HepG2 (cell line): ENCODE results near the gene DPP7. TPM values are rescaled to one million over a fixed set of nuclear protein-coding genes. Genes with fewer than 3 reads are reported as not detected.

Source experiments
- CBX1 ChIP-seq: IDR thresholded peaks from one replicate; pipeline ENCODE4 v1.6.1; 2016; ENCODE audit warnings: antibody characterized with exemption, low read depth
- ESRRA ChIP-seq: sonication (generic); formaldehyde crosslinking; IDR thresholded peaks from 2 replicates; pipeline ENCODE4 v1.5.1; 2020; ENCODE audit warnings: mild to moderate bottlenecking, low read depth, missing genetic modification reagents
- HHEX ChIP-seq: IDR thresholded peaks from 2 replicates; pipeline ENCODE4 v1.6.1; 2016; ENCODE audit warnings: control low read depth
- IRX3 ChIP-seq: sonication (generic); formaldehyde crosslinking; IDR thresholded peaks from 2 replicates; pipeline ENCODE4 v1.8.1; 2023; ENCODE audit warnings: mild to moderate bottlenecking, low read depth, missing genetic modification reagents, borderline replicate concordance
- KDM3A ChIP-seq: IDR thresholded peaks from 2 replicates; pipeline ENCODE4 v1.6.1; 2018; ENCODE audit warnings: low read depth, missing compliant biosample characterization
- MZF1 ChIP-seq: sonication (generic); formaldehyde crosslinking; IDR thresholded peaks from 2 replicates; pipeline ENCODE4 v1.8.1; 2023; ENCODE audit warnings: mild to moderate bottlenecking, missing genetic modification reagents, borderline replicate concordance
- NFKBIZ ChIP-seq: IDR thresholded peaks from 2 replicates; pipeline ENCODE4 v1.6.1; 2018; ENCODE audit warnings: missing genetic modification reagents, missing compliant biosample characterization
- RAD51 ChIP-seq: fragments of 450-650 bp; IDR thresholded peaks from 2 replicates; pipeline ENCODE4 v1.6.1; 2016; ENCODE audit warnings: borderline replicate concordance
- SNAI1 ChIP-seq: sonication (generic); formaldehyde crosslinking; IDR thresholded peaks from 2 replicates; pipeline ENCODE4 v1.5.0; 2020; ENCODE audit warnings: mild to moderate bottlenecking, missing genetic modification reagents, borderline replicate concordance
- SNRNP70 ChIP-seq: fragments of 200-400 bp; formaldehyde crosslinking; IDR thresholded peaks from 2 replicates; pipeline ENCODE4 v1.6.1; 2017; ENCODE audit warnings: mild to moderate bottlenecking, low read depth, low read length, moderate library complexity
- STAG1 ChIP-seq: sonication (generic); formaldehyde crosslinking; IDR thresholded peaks from 2 replicates; pipeline ENCODE4 v1.4.0; 2020; ENCODE audit warnings: missing genetic modification reagents
- ZBTB20 ChIP-seq: sonication (generic); formaldehyde crosslinking; IDR thresholded peaks from 2 replicates; pipeline ENCODE4 v1.8.1; 2023; ENCODE audit warnings: missing genetic modification reagents, low read depth, mild to moderate bottlenecking, borderline replicate concordance
- ZBTB40 ChIP-seq, 2 experiments: fragments of 450-650 bp in 1 of 2; sonication (generic) in 1 of 2; formaldehyde crosslinking in 1 of 2; IDR thresholded peaks; 2 replicates each; pipeline versions ENCODE4 v1.6.1 to v1.8.0; 2016 to 2022; ENCODE audit warnings: antibody characterized with exemption in 1 of 2, mild to moderate bottlenecking in 1 of 2, missing genetic modification reagents in 1 of 2
- ZFP1 ChIP-seq: IDR thresholded peaks from 2 replicates; pipeline ENCODE4 v1.6.1; 2016
- ZFP36L2 ChIP-seq: sonication (generic); formaldehyde crosslinking; IDR thresholded peaks from 2 replicates; pipeline ENCODE4 v1.4.0; 2020; ENCODE audit warnings: missing genetic modification reagents
- ZNF510 ChIP-seq: sonication (generic); formaldehyde crosslinking; IDR thresholded peaks from 2 replicates; pipeline ENCODE4 v1.4.0; 2020; ENCODE audit warnings: low read depth, mild to moderate bottlenecking, missing genetic modification reagents
- ZNF670 ChIP-seq: sonication (generic); formaldehyde crosslinking; IDR thresholded peaks from 2 replicates; pipeline ENCODE4 v1.8.0; 2022; ENCODE audit warnings: mild to moderate bottlenecking, missing genetic modification reagents, borderline replicate concordance
- polyA plus RNA-seq, 8 experiments: library from polyadenylated mRNA; depleted of rRNA in 3 of 8; stranded (reverse) in 7 of 8; unstranded in 1 of 8; fragments of >200 nt; fragmentation: Illumina TruSeq in 4 of 8; extraction: Trizol in 4 of 8; gene quantifications; 2 replicates each; pipeline versions ENCODE4 v1.2.1 to v1.2.3, GENCODE V29; 2011 to 2016; ENCODE audit warnings: low read depth in 4 of 8, missing spikeins in 1 of 8, mixed read lengths in 1 of 8; ENCODE audit not compliant: insufficient read depth in 1 of 8
- total RNA-seq, 5 experiments: library from RNA; depleted of rRNA; stranded (reverse); fragments of >200 nt; fragmentation: Illumina TruSeq; extraction: Trizol; gene quantifications; 2 replicates each; pipeline ENCODE4 v1.2.3, GENCODE V29; 2016; ENCODE audit warnings: low read depth in 1 of 5
- TF ChIP-seq, protein P1 (sequence below): sonication (generic); formaldehyde crosslinking; conservative IDR thresholded peaks from 2 replicates; pipeline ENCODE4 v1.8.0; 2022; ENCODE audit warnings: missing genetic modification reagents

DPP7 gene
- total and polyA plus RNA-seq, 2 of the 13 experiments (the other 11 are each of a cell fraction or from before 2014, with no cell fraction given) = 1.2 to 4.5 TPM

- TF ChIP-seq, protein P1, sequence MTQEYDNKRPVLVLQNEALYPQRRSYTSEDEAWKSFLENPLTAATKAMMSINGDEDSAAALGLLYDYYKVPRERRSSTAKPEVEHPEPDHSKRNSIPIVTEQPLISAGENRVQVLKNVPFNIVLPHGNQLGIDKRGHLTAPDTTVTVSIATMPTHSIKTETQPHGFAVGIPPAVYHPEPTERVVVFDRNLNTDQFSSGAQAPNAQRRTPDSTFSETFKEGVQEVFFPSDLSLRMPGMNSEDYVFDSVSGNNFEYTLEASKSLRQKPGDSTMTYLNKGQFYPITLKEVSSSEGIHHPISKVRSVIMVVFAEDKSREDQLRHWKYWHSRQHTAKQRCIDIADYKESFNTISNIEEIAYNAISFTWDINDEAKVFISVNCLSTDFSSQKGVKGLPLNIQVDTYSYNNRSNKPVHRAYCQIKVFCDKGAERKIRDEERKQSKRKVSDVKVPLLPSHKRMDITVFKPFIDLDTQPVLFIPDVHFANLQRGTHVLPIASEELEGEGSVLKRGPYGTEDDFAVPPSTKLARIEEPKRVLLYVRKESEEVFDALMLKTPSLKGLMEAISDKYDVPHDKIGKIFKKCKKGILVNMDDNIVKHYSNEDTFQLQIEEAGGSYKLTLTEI = no peak
- TF ChIP-seq HHEX (CRISPR knock-in tag) = no peak
- no peak for TF ChIP-seq STAG1 (CRISPR knock-in tag)
- no peak for TF ChIP-seq CBX1
- TF ChIP-seq ZFP36L2 = no peak
- TF ChIP-seq MZF1 (CRISPR knock-in tag) = no peak
- 0 out of 2 replicates have a peak, but pooled peaks have one; percentile 44 for TF ChIP-seq SNAI1 (CRISPR knock-in tag)
- TF ChIP-seq SNRNP70 = no peak
- TF ChIP-seq NFKBIZ (CRISPR knock-in tag) = no peak; the same call in 1 of the 2 replicates
- TF ChIP-seq ZNF510 (CRISPR knock-in tag) = no peak
- TF ChIP-seq ZBTB20 (CRISPR knock-in tag) = peak; percentile 56; the same call in 1 of the 2 replicates
- no peak for TF ChIP-seq KDM3A (CRISPR knock-in tag)
- TF ChIP-seq ZBTB40 (IDR thresholded peaks at IDR 0.05) = no peak
- TF ChIP-seq ZBTB40 (CRISPR knock-in tag; IDR thresholded peaks at IDR 0.05) = peak; percentile 36; the same call in 1 of the 2 replicates
- peak; percentile 3; the same call in 1 of the 2 replicates for TF ChIP-seq IRX3 (CRISPR knock-in tag)
- TF ChIP-seq ESRRA (CRISPR knock-in tag) = no peak
- no peak for TF ChIP-seq ZFP1 (CRISPR knock-in tag)
- no peak for TF ChIP-seq RAD51
- TF ChIP-seq ZNF670 (CRISPR knock-in tag) = no peak
Observed at GRCh38 chr9:137129456-137130175, 15.1 kb upstream of the DPP7 start (continued).
